ENCODE measurements around the gene JPH3.

JPH3 gene

GRCh38 chr16:87602821-87603683, 744 bp downstream of the JPH3 start:
- Mint-ChIP-seq H3K27me3 (peaks cover 73% of the 10 kb centered on the region), H3K27ac (no peak overlapping the region), H3K9me3 (no peaks in the 10 kb centered on the region), H3K4me1 (ENCODE audit: low read depth) (peaks cover 5% of the 10 kb centered on the region), H3K4me3 (peak overlapping the region; percentile 56), H3K36me3 (ENCODE audit: low read depth) (no peaks in the 10 kb centered on the region)

GRCh38 chr16:87603684-87604633, 1.7 kb downstream of the JPH3 start:
- peaks cover 5% of the 10 kb centered on the region for H3K4me1 Mint-ChIP-seq (ENCODE audit: low read depth)
- H3K27me3 Mint-ChIP-seq = peaks cover 76% of the 10 kb centered on the region
- no peaks in the 10 kb centered on the region for H3K36me3 Mint-ChIP-seq (ENCODE audit: low read depth)
- H3K4me3 Mint-ChIP-seq = peak overlapping the region; percentile 19
- H3K27ac Mint-ChIP-seq = no peak overlapping the region
- H3K9me3 Mint-ChIP-seq = no peaks in the 10 kb centered on the region

- Mint-ChIP-seq H3K4me1 (ENCODE audit: low read depth) (peaks cover 5% of the 10 kb centered on the region), H3K4me3 (no peak overlapping the region), H3K36me3 (ENCODE audit: low read depth) (no peaks in the 10 kb centered on the region), H3K27me3 (peaks cover 69% of the 10 kb centered on the region), H3K9me3 (no peaks in the 10 kb centered on the region), H3K27ac (no peak overlapping the region)
Observed at GRCh38 chr16:87604634-87605111, 2.4 kb downstream of the JPH3 start.

GRCh38 chr16:87607223-87607622, 4.9 kb downstream of the JPH3 start:
- H3K27ac Mint-ChIP-seq = no peak overlapping the region
- peaks cover 5% of the 10 kb centered on the region for H3K4me1 Mint-ChIP-seq (ENCODE audit: low read depth)
- no peak overlapping the region for H3K4me3 Mint-ChIP-seq
- no peaks in the 10 kb centered on the region for H3K36me3 Mint-ChIP-seq (ENCODE audit: low read depth)
- peaks cover 55% of the 10 kb centered on the region for H3K27me3 Mint-ChIP-seq
- no peaks in the 10 kb centered on the region for H3K9me3 Mint-ChIP-seq

- Mint-ChIP-seq H3K4me1 (ENCODE audit: low read depth) (peaks cover 4% of the 10 kb centered on the region), H3K36me3 (ENCODE audit: low read depth) (no peaks in the 10 kb centered on the region), H3K27me3 (peaks cover 54% of the 10 kb centered on the region), H3K9me3 (no peaks in the 10 kb centered on the region), H3K4me3 (no peak overlapping the region), H3K27ac (no peak overlapping the region)
Observed at GRCh38 chr16:87607871-87608270, 5.6 kb downstream of the JPH3 start.

GRCh38 chr16:87608400-87608985, 6.2 kb downstream of the JPH3 start:
- Mint-ChIP-seq H3K27ac (no peak overlapping the region), H3K27me3 (peaks cover 48% of the 10 kb centered on the region), H3K4me1 (ENCODE audit: low read depth) (no peaks in the 10 kb centered on the region), H3K36me3 (ENCODE audit: low read depth) (no peaks in the 10 kb centered on the region), H3K4me3 (no peak overlapping the region), H3K9me3 (no peaks in the 10 kb centered on the region)

- H3K9me3 Mint-ChIP-seq = no peaks in the 10 kb centered on the region
- H3K4me1 Mint-ChIP-seq (ENCODE audit: low read depth) = no peaks in the 10 kb centered on the region
- no peak overlapping the region for H3K4me3 Mint-ChIP-seq
- no peaks in the 10 kb centered on the region for H3K36me3 Mint-ChIP-seq (ENCODE audit: low read depth)
- H3K27ac Mint-ChIP-seq = no peak overlapping the region
- peaks cover 37% of the 10 kb centered on the region for H3K27me3 Mint-ChIP-seq
Observed at GRCh38 chr16:87610026-87610425, 7.7 kb downstream of the JPH3 start.

- H3K27ac Mint-ChIP-seq = no peak overlapping the region
- no peaks in the 10 kb centered on the region for H3K36me3 Mint-ChIP-seq (ENCODE audit: low read depth)
- peaks cover 28% of the 10 kb centered on the region for H3K27me3 Mint-ChIP-seq
- H3K4me1 Mint-ChIP-seq (ENCODE audit: low read depth) = no peaks in the 10 kb centered on the region
- H3K4me3 Mint-ChIP-seq = no peak overlapping the region
- no peaks in the 10 kb centered on the region for H3K9me3 Mint-ChIP-seq
Observed at GRCh38 chr16:87611456-87611855, 9.1 kb downstream of the JPH3 start.

- H3K27me3 Mint-ChIP-seq = peaks cover 14% of the 10 kb centered on the region
- no peaks in the 10 kb centered on the region for H3K4me1 Mint-ChIP-seq (ENCODE audit: low read depth)
- no peak overlapping the region for H3K27ac Mint-ChIP-seq
- H3K36me3 Mint-ChIP-seq (ENCODE audit: low read depth) = no peaks in the 10 kb centered on the region
- H3K9me3 Mint-ChIP-seq = no peaks in the 10 kb centered on the region
- no peak overlapping the region for H3K4me3 Mint-ChIP-seq
Observed at GRCh38 chr16:87613961-87614360, 11.7 kb downstream of the JPH3 start.

DNA sequence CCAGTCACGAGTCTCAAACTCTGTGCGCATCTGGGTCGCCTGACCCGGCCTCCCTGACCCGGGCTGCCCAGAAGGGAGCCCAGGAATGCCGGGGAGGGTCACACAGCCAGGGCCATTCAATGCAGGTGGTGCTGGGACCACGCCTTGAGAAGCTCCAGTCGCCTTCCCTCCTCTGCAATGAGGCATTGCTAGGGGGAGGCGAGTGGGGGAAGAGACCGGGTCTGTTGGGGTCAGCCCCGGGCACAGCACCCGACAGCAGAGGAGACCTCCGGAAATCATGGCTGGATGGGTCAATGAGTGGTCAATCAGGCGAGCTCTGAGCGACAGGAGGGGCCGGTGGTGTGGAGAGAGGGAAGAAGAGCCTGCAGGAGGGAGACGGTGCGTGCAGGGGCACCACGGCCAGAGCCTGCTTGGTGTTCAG, 13.3 kb downstream of the JPH3 start:
- no peaks in the 10 kb centered on the region for H3K9me3 Mint-ChIP-seq
- H3K27ac Mint-ChIP-seq = no peak overlapping the region
- H3K4me1 Mint-ChIP-seq (ENCODE audit: low read depth) = no peaks in the 10 kb centered on the region
- peaks cover 20% of the 10 kb centered on the region for H3K27me3 Mint-ChIP-seq
- no peaks in the 10 kb centered on the region for H3K36me3 Mint-ChIP-seq (ENCODE audit: low read depth)
- H3K4me3 Mint-ChIP-seq = no peak overlapping the region

DNA sequence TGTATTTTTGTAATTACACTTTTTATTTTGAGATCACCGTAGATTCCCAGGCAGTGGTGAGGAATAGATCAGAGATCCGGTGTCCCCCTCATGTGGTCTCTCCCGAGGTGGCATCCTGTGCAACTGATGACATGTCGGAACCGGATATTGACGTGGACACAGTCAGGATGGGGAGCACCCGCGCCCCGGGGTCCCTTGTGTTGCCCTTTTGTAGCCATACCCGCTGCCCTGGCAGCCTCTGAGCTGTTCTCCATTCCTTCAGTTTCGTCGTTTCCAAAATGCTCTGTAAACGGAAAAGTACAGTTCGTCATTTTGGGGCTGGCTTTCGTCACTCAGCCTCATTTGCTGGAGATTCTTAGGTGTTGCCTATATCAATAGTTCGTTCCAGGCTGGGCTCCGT, 14.2 kb downstream of the JPH3 start:
- H3K27ac Mint-ChIP-seq = no peak overlapping the region
- no peaks in the 10 kb centered on the region for H3K36me3 Mint-ChIP-seq (ENCODE audit: low read depth)
- peaks cover 15% of the 10 kb centered on the region for H3K27me3 Mint-ChIP-seq
- no peaks in the 10 kb centered on the region for H3K4me1 Mint-ChIP-seq (ENCODE audit: low read depth)
- H3K9me3 Mint-ChIP-seq = no peaks in the 10 kb centered on the region
- H3K4me3 Mint-ChIP-seq = no peak overlapping the region

DNA sequence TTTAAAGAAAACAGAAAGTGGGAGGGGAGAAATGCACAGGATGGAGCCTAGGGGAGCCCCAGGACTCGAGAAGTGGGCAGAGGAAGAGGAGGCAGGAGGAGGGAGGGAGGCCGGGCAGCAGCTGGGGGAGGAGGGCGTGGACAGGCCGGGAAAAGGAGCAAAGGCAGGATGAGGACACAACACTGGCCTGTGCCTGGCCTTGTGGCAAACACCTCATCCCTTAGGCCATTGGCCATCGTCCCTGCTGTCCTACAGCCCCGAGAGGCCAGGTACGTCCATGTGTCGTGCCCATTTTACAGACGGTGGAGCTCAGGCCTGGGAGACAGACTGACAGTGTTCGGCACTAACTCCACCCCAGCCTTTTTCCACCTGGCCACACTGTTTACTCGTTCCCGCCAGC, 15.9 kb downstream of the JPH3 start:
- Mint-ChIP-seq H3K4me1 (ENCODE audit: low read depth) (no peaks in the 10 kb centered on the region), H3K36me3 (ENCODE audit: low read depth) (no peaks in the 10 kb centered on the region), H3K4me3 (no peak overlapping the region), H3K27ac (no peak overlapping the region), H3K27me3 (peaks cover 15% of the 10 kb centered on the region), H3K9me3 (no peaks in the 10 kb centered on the region)

DNA sequence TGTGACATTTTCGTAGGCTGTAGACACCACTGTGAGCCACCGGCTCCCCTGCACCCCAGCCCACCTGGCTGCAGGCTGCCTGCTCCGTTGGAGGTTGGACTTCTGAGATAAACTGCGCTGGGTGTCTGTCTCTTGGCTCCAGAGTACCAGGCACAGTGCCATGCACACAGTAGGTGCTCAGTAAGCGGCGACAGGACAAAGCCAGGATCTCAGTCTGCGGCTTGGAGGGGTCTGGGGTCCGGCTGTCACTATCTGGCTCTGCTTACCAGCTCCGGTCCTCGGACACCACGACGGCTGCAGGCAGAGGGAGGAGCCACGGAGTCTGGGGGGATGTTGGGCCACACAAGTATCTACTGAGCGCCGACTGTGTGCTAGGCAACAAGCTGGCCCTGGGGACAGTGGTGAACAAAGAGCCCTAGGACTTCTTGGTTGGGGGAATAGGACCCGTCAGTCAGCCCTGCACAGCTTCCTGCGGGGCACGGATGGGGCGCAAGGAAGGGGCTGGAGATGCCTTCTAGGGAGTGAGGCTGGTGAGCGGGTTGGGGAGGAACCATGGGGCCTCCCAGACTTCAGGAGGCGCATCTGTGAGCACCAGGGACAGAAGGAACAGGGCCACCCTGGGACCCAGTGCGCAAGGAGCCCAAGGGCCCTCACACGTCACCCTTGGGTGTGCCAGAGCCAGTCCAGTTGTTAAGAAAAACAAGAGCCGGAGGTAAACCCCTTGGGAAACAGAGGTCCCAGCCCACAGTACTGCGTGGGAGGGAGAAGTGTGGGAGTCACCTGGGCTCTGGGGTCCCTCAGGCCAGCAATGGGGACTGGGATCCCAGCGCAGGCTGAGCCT, 17.3 kb downstream of the JPH3 start:
- no peaks in the 10 kb centered on the region for H3K4me1 Mint-ChIP-seq (ENCODE audit: low read depth)
- H3K9me3 Mint-ChIP-seq = no peaks in the 10 kb centered on the region
- H3K27me3 Mint-ChIP-seq = peaks cover 15% of the 10 kb centered on the region
- H3K4me3 Mint-ChIP-seq = no peak overlapping the region
- no peaks in the 10 kb centered on the region for H3K36me3 Mint-ChIP-seq (ENCODE audit: low read depth)
- H3K27ac Mint-ChIP-seq = no peak overlapping the region

DNA sequence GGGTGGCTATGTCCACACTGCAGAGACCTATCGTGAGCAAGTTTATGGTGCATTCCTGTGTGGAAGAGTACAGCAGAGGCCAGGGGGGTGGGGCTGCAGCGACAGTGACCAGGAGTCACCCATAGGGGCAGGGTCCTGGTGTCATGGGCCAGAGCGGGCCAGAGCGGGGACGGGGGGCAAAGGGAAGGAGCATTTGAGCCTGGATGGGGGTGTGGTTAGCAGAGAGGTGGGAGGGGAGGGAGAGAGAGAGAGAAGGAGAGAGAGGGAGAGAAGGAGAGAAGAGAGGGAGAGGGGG, 17.8 kb downstream of the JPH3 start:
- peaks cover 15% of the 10 kb centered on the region for H3K27me3 Mint-ChIP-seq
- no peak overlapping the region for H3K27ac Mint-ChIP-seq
- no peaks in the 10 kb centered on the region for H3K36me3 Mint-ChIP-seq (ENCODE audit: low read depth)
- H3K4me1 Mint-ChIP-seq (ENCODE audit: low read depth) = no peaks in the 10 kb centered on the region
- H3K9me3 Mint-ChIP-seq = no peaks in the 10 kb centered on the region
- no peak overlapping the region for H3K4me3 Mint-ChIP-seq
